ENCODE measurements around the gene C10orf90.

C10orf90 gene

DNA sequence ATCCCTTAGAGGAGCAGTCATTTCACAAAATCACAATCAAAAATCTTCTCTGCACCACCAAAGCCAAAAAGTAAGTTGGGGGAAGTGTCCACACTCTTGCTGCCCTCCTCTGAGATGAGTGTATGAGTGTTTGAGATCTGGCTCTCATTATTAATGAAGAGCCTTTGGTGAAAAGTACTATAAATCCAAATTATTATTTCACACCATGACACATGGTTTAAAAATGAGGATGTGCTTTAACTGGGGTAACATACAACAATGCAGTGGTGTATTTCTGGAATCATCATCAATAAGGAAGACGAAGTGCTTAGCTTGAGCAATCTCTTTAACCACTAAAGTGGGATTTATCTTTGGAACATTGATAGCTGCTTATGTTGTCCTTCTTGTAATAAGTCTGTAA is 168.1 kb downstream of the C10orf90 start:
- peak; percentile 66 for DNase-seq

DNA sequence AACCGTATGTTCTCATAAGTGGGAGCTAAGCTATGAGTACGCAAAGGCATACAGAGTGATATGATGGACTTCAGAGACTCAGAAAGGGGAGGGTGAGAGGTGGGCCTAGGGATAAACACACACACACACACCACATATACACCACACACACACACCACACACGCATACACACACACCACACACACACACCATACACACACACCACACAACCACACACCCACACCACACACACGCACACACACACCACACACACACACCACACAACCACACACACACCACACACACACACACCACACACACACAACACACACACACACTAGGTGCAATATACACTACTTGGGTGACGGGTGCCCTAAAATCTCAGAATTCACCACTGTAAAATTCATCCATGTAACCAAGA is 168.7 kb downstream of the C10orf90 start:
- no peak for DNase-seq

DNA sequence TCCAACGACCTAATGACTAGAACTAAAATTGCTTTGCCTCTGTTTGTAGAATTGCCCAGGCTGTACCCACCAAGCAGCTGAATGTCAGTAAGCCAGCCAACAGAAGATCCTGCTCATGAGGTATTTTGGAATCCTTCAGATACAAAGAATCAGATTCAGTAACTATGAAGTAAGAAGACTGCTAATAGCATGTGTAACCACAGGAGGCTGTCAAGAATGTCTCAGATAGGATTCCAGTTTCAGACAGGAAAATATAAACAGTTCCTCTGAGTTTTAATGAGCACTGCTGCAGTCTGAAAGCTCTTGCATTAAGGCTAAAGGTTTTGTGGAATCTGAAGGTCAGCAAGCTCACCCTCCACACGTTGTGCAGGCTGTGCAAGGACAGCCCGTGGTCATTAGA is 169.6 kb downstream of the C10orf90 start:
- DNase-seq, result peak; percentile 69

DNA sequence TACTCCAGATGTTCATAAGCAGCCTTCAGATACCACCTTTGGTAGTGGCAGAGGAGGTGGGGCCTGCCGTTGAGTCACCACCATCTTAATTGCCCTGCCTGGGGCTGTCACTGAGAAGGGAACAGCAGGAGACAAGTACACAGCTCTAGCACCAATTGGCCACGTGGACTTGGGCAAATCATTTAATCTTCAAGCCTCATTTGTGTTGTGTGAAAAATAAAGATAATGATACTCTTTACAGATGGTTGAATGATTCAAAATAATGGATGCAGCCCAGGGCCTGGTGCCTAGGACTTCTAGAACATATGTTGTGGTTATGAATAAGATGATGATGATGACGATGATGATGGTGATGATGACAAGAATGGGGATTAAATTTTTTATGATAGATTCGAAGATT is 170.3 kb downstream of the C10orf90 start:
- DNase-seq, result no peak

DNA sequence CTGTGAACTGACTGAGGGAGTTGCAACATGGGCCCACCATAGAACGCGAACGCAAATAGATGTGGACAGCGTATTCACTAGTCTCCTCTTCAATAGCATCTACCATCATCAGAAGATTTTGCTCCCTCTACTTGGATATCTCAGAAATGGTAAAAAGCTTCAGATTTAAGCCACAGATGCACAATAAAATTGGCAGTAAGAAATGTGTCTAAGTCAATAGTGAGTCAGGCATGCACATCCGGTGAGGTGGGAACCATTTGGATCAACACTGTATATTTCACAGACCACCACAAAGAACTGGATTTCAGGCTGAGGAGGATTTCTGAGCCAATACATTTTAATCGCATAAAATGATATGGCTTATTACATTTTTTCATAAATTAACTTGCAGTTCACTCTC is 170.7 kb downstream of the C10orf90 start:
- no peak for DNase-seq

DNA sequence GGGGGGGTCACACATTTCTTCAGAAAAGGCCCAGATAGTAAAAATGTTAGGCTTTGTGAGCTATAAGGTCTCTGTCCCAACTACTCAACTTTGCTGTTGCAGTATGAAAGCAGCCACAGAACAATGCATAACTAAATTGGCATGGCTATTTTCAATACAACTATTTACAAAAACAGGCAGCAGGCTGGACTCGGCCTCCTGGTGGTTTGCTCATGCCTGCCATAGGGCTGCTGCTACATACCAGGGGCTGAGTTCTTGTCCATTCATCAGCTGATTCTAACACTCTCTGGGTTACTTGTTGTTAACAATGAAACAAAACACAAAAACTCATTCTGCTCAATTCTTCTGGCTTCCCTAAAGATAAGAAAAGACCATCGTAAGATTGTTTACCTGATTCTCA is 172.8 kb downstream of the C10orf90 start:
- no peak for DNase-seq

DNA sequence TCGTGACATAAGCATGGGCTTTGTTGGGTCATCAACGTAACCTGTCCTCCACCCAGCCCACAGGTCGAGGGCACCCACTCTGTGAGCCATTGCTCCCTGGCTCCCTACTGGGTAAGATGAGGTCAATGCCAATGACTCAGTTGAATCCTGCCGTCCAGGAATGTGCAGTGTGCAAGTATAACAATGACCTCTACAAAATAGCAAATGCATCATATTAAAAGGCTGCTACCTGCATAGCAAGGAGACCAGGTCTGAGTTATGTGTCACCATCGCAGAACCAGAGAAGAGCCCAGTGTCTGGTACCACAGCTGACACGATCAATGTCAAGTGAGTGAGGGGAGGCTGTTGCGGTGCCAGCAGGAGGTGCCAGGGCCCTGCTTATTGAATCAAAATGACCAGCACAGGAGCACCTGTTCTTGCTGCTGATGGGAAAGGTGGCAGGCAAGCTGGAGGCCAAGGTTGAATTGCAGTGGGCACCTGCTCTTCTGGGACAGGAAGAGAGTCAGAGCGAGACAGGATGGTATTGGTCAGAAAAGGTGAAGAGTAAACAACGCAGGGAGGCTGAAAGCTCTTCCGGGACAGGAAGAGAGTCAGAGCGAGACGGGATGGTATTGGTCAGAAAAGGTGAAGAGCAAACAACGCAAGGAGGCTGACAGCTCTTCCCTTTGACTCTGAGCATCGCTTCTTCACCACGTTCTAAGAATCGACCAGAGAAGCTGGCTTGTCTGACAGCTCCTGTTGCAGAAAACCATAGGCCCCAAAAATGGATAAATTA is 173.5 kb downstream of the C10orf90 start:
- DNase-seq, result no peak

DNA sequence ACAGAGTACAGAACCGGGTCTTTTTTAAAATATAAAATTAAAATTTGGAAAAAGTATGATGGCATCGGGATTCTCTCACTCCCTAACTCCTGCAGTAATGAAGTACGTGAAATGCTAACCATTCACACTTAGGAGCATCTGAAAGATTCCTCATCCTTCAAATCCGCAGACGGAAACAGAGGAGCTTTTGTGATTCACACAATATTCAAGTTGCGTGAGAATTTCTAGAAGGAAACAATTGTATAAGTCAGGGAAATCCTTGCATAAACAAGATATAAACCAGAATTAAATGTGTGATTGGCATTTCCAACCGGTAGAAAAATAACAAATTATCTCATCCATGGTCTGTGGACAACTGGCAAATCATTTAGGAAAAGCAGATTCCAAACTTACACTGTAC is 179.0 kb downstream of the C10orf90 start:
- DNase-seq, result no peak

DNA sequence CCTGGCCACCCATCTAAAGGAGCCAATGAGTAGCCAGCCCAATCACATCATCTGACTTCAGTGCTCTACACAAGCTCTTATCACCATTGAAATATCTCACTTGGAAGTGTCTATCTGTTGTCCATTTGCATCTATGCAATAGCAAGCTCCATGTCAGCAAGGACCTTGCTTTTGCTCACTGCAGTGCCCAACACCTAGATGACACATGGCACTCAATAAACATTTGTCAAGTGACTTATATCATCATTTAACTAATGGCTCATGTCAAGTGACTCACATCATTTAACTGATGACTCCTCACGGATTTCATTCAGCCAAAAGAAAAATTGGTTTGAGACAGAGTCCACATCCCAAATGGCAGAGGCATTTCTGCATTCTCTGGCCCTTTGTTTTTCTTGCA is 189.3 kb downstream of the C10orf90 start:
- DNase-seq, result no peak

DNA sequence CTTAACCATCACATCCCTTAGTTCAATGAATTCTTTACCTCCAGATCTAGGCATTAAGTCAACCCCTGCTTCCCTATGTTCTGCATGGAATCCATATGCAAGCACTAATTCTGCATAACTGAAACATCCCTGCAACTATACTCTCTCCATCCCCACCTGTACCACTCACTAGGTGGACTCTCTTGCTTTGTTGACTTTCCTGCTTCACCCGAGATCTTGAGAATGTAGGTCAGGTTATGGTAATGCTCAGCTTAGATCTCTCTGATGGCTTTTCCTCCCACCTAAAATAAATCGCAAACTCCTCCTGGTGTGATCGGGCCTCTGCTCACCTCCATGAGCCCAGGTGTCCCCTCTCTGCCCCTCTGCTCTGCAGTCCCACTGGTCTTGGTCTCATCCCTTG is 189.8 kb downstream of the C10orf90 start:
- no peak for DNase-seq

DNA sequence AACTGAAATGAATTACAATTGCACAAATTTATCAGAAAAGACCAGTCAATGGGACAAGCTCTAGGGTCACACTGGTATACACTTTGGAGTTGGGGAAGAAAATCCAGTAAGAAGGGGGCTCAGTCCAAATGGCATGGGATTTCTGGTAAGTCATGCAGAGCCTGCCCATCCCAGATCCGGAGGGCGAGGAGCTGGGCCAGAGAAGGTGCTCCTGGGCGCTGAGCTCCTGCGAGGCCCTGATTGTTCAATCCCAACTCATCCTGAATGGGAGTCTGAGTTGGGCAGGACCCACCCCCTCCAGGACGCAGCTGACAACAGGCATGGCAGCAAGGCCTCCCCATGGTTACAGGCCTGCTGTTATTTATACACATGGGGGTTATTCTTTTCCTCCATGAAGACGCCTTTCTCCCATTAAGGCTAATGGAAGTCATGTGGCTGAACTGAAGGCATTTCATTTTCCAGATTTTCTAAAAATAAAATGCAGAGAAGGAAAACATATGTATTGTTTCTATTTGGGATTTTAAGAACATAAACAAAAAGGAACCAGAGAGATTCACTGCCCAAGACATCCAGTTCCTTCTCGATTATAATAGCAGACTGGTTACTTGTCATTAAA is 191.1 kb downstream of the C10orf90 start:
- DNase-seq, result no peak

DNA sequence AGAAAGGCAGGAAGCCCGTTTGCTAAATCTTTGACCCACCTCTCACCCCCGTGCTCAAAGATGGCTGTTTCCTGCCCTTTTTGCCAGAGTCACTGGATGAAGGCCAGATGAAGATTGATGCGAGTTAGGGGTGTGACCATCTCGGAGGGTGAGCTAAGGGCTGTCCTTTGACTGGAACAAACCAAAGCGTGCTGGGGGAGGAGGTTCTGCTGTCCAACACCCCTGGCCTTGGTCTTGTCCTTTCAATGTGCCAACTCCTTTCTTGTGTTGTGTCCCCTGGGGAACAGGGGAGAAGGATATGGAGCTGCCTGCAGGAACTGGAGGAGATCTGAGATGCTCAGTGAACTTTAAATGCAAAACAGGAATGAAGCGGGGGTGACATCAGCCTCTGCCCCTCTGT is 191.9 kb downstream of the C10orf90 start:
- no peak for DNase-seq

DNA sequence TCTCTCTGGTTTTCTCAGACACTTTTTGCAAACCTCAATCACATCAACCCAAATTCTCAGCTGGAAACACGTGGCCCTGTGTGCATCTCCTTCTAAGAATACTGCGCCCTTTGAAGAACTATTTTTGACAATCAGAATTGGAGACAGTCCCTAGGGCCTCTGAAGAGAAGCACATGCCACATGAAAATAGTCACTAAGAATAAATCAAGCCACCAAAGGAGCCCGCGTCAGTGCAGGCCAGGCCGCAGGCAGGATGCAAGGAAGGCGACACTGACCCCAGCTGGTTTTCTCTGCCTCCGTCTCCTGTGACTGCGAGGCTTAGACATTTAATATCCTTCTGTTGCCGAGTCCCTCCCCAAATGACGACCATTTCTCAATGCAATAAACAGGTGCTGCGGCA is 194.2 kb downstream of the C10orf90 start:
- DNase-seq, result peak; percentile 74

DNA sequence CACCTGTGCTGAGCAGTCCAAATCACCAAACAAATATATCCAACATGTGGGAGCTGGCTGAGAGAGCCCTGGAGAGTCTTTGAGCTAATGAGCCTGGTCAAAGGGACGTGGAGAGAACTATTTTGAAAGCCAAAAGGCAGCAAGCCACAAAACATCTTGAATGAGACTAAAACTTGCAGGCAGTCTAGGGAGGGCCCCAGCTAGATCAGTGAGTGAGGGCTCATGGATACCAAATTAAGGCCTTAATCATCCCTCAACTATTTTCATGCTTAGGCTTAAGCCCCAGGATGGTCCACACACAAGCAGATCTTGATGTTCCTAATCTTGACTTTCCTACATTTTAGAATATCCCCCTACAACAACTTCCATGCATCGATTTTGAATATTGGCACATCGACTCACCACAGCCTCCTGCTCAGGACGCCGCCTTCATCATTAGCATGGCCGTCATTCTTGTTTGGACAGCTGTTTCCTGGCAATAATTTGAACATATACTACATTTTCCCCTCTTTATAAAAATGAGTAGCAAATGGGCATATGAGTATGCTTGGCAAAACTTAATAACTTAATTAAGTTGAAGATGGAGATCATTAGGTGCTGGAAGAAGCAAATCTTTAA is 195.3 kb downstream of the C10orf90 start:
- peak; percentile 48 for DNase-seq

DNA sequence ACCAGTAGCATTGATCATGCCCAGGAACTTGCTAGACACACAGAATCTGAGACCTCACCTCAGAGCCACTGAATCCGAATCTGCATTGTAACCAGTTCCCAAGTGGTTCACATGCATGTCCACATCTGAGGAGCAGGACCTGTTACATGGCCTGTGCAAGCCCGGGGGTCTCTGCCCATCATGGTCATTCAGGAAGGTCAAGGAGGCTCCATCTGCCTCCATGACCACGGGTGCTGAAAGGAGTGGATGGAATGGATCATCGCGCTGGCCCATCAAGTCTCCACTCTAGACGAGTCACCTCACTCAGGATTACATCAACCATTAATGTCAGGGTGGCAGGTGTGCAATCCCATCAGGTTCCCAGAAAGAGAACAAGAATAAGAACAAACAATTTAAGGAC is 196.5 kb downstream of the C10orf90 start:
- no peak for DNase-seq

DNA sequence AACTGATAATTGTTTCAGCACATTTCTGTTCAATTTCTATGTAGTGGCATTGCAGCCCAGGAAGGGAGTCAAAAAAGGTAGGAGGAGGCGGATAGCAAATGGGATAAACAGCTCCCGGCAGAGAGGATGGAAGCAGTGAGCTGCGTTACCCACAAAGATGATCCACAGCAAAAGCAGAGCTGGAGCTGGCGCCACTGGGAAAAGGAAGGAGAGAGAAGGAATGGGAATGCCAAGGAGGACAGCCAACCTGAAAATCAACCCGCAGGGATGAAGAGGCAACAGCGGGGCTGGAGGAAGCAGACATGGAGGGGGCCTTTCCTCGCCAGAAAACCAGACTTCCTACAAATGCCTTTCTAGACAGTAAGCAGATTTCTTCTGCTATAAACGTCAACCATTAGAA is 199.5 kb downstream of the C10orf90 start:
- DNase-seq, result no peak

DNA sequence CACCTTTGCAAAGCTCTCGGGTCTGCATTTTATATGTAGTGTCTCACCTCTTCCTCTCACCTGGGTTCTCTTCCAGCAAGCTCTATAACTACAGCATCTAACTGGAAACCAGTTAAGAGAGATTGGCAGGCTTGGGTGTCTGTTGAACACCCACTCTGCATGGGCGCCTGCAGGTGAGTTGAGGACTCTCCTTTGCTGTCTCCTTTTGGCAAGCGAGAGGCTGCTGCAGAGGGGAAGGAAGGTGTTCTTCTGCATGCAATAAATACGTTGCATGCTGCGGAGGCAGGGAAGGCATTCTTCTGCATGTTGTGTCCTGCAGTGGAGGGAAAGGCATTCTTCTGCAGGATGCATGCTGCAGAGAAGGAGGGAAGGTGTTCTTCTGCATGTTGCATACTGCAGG is 200.8 kb downstream of the C10orf90 start:
- DNase-seq, result no peak

DNA sequence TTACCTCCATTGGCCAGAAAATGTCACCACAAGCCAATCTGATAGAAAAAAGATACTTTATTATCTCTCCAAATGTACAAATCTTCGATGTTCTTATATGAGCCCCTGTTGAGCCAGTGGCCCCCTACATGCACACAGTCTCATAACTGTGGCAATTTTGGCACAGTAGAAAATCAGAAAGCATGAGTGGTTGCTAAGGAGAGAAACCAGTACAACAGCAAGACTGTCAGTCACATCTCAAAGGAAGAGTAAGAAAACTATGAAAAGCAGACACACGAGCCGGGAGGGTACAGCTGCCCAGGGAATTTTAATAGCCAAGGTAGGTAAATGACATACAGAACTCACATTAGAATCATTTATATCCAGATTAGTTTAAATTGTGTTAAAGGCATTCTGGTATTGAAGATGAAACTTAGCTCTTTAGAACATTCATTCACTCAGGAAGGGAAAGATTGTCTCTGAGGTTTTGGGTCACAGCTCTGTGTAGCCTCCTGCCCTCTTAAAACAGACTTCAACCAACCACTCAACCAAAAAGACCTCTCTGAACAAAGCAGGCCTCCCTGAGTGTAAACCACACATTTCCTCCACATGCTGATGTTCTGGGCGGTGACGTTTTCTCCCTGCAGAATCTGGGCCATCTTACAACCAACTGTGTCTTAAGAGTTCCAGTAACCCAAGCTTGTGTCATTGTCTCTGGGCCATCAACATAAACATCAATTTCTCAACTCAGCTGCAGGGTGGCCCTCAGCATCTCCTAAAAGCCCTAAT is 201.4 kb downstream of the C10orf90 start:
- DNase-seq, result peak; percentile 65

DNA sequence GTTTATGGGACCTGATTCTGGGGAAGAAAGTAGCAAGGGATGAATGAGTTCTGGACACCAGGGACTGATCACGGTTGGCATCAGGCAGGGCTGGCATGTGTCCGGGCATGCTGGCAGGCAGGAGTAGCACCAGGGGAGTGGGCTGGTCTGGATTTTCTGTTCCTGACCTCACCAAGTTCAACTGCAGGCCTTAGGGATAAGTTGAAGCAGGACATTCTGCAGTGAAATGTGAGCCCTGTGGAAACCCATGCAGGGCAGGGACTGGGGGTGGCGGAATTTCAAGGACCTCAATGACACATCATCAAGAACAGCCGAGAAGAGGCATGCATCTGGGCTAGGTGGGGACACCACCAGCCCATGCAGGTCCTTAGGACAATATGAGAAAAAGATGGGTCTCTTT is 202.0 kb downstream of the C10orf90 start:
- no peak for DNase-seq

DNA sequence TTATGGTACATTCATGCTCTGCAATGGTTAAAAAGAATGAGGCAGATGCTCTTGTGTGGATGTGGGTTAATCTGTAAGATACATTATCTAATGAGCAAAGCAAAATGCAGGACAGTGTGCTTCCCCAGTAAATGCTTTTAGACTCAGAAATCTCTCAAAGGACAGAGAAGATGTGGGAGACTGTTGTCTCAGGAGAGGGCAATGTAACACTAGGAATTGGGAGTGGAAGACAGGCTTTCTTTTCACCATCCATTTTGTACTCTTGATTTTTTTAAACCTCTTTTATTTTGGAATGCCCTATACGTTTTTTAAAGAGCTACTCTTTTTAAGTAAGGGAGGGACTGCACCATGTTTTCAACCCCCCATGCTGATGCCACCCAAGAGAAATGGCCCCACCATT is 204.7 kb downstream of the C10orf90 start:
- no peak for DNase-seq

DNA sequence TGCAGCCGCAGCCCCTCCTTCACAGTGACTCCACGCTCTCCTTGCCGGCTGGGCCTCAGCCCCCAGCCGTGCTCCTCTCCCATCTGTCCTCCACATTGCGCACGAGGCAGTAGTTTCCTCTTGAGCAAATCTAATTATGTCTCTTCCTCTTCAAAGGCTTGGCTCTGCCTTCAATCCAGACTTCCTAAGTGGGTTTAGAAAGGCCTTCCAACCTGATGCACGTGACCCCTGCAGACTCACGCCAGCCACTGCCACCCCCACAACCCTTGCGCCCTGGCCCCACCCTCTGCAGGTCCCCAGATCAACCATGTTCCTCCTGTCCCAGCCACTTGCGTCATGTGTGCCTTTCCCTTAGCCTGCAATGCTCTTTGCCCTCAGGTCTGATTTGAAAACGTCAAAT is 207.2 kb downstream of the C10orf90 start:
- DNase-seq, result no peak

DNA sequence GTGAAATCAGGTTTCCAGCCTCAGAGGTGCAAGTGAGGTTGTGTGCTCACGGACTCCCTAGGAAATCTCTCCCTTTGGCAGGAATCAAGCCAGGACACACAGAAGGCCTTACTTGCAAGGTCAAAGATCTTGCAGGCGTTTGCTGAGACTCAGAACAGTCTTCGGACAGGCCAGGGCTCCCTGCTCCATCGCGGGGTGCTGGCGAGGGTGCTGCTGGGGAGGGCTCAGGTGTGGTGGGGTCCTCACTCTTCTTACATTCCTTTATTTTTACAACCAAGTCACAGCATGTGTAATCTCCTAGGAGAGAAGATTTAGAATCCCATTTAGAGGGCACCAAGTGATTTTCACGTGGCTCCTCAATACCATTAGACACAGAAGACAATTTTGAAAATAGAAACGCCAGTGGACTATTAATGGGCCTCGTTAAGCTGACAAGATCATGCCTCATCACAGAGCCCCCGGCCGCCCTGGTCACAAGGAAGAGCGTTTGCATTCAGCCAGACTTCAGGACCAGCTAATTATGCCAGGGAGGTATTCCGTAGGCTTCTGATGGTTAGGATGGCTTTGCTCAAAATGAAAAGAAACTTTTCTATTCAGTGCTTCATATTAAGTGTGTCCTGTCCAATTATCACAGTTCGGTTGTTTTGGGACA is 209.1 kb downstream of the C10orf90 start:
- DNase-seq, result no peak
